ENCODE measurements around the gene CDH23. TPM values are rescaled to one million over a fixed set of nuclear protein-coding genes. Genes with fewer than 3 reads are reported as not detected.

Gene CDH23
- total RNA-seq, 2 experiments from 2014 or later = 3.7 to 5.3 TPM

GRCh38 chr10:71496927-71497762, 100.4 kb downstream of the CDH23 start:
- H3K4me3 Mint-ChIP-seq = no peak overlapping the region
- no peak overlapping the region for H3K27ac Mint-ChIP-seq
- ATAC-seq (ENCODE audit: low read depth) = no peak
- H3K27me3 Mint-ChIP-seq = peaks cover 7% of the 10 kb centered on the region
- DNase-seq = no peak
- no peaks in the 10 kb centered on the region for H3K36me3 Mint-ChIP-seq
- POLR2A ChIA-PET = interaction anchor here (0.7 kb wide), 1 partner anchor 58 kb away, joined by 3 read pairs; no protein-coding TSS in a partner anchor
- no peaks in the 10 kb centered on the region for H3K9me3 Mint-ChIP-seq
- H3K4me1 Mint-ChIP-seq = peaks cover 13% of the 10 kb centered on the region

GRCh38 chr10:71497763-71498326, 101.1 kb downstream of the CDH23 start:
- peaks cover 13% of the 10 kb centered on the region for H3K4me1 Mint-ChIP-seq
- POLR2A ChIA-PET = interaction anchor here (0.7 kb wide), 1 partner anchor 59 kb away, joined by 3 read pairs; no protein-coding TSS in a partner anchor
- DNase-seq = no peak
- no peak overlapping the region for H3K4me3 Mint-ChIP-seq
- no peaks in the 10 kb centered on the region for H3K36me3 Mint-ChIP-seq
- no peak overlapping the region for H3K27ac Mint-ChIP-seq
- no peaks in the 10 kb centered on the region for H3K9me3 Mint-ChIP-seq
- ATAC-seq (ENCODE audit: low read depth) = no peak
- H3K27me3 Mint-ChIP-seq = peaks cover 7% of the 10 kb centered on the region

DNA sequence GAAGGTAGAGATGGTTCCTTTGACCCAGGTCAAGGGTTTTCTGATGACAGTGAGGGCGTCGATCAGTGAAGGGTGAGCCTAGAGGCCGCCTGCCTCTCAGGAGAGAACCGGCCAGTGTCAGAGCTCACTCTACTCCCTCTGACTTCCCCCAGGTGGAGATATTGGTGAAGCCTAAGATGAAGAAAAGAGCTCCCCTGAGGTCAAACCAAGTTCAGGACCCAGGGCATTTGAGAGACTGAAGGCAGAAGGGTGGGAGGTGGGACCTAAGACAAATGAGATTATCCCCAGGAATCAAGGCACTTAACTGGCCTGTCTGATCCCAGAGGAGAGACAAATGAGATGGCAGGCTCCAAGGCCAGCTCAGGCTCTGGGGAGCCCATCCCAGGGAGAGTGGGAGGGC, 104.7 kb downstream of the CDH23 start:
- DNase-seq (no peak), ATAC-seq (ENCODE audit: low read depth) (no peak)
- Mint-ChIP-seq H3K36me3 (no peaks in the 10 kb centered on the region), H3K4me1 (no peaks in the 10 kb centered on the region), H3K4me3 (no peak overlapping the region), H3K27ac (no peak overlapping the region), H3K27me3 (peaks cover 7% of the 10 kb centered on the region), H3K9me3 (no peaks in the 10 kb centered on the region)
- POLR2A ChIA-PET = no interaction called here

- Mint-ChIP-seq H3K9me3 (no peaks in the 10 kb centered on the region), H3K4me3 (no peak overlapping the region), H3K27ac (no peak overlapping the region), H3K36me3 (no peaks in the 10 kb centered on the region), H3K27me3 (peaks cover 7% of the 10 kb centered on the region), H3K4me1 (no peaks in the 10 kb centered on the region)
- no peak for ATAC-seq (ENCODE audit: low read depth)
- no peak for DNase-seq
- POLR2A ChIA-PET = no interaction called here
Measured at GRCh38 chr10:71502190-71502589, 105.5 kb downstream of the CDH23 start.

- H3K27ac Mint-ChIP-seq = no peak overlapping the region
- H3K36me3 Mint-ChIP-seq = no peaks in the 10 kb centered on the region
- DNase-seq (no peak), ATAC-seq (ENCODE audit: low read depth) (no peak)
- peaks cover 7% of the 10 kb centered on the region for H3K27me3 Mint-ChIP-seq
- POLR2A ChIA-PET = no interaction called here
- H3K9me3 Mint-ChIP-seq = no peaks in the 10 kb centered on the region
- no peak overlapping the region for H3K4me3 Mint-ChIP-seq
- no peaks in the 10 kb centered on the region for H3K4me1 Mint-ChIP-seq
Measured at GRCh38 chr10:71502851-71503250, 106.1 kb downstream of the CDH23 start.

DNA sequence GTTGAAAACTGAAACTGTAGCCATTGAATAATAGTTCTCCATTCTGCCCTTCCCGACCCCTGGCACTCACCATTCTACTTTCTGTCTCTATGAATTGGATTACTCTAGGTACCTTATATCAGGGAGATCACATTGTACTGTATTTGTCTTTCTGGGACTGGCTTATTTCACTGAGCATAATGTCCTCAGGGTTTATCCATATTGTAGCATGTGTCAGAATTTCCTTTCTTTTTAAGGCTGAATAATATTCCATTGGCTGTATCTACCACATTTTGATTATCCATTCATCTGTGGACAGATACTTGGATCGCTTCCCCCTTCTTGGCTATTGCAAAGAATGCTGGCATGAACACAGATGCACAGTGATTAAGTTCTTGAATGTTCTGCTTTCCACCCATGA, 107.4 kb downstream of the CDH23 start:
- no peak for DNase-seq
- no peak overlapping the region for H3K27ac Mint-ChIP-seq
- ATAC-seq (ENCODE audit: low read depth) = no peak
- no peaks in the 10 kb centered on the region for H3K9me3 Mint-ChIP-seq
- H3K4me3 Mint-ChIP-seq = no peak overlapping the region
- POLR2A ChIA-PET = no interaction called here
- no peaks in the 10 kb centered on the region for H3K4me1 Mint-ChIP-seq
- peaks cover 9% of the 10 kb centered on the region for H3K27me3 Mint-ChIP-seq
- H3K36me3 Mint-ChIP-seq = no peaks in the 10 kb centered on the region

GRCh38 chr10:71504570-71504969, 107.8 kb downstream of the CDH23 start:
- Mint-ChIP-seq H3K27me3 (peaks cover 9% of the 10 kb centered on the region), H3K4me3 (no peak overlapping the region), H3K27ac (no peak overlapping the region), H3K9me3 (no peaks in the 10 kb centered on the region), H3K36me3 (no peaks in the 10 kb centered on the region), H3K4me1 (no peaks in the 10 kb centered on the region)
- ATAC-seq (ENCODE audit: low read depth) (no peak), DNase-seq (no peak)
- POLR2A ChIA-PET = no interaction called here

GRCh38 chr10:71505862-71506261, 109.1 kb downstream of the CDH23 start:
- H3K4me1 Mint-ChIP-seq = no peaks in the 10 kb centered on the region
- ATAC-seq (ENCODE audit: low read depth) (no peak), DNase-seq (no peak)
- no peaks in the 10 kb centered on the region for H3K9me3 Mint-ChIP-seq
- H3K36me3 Mint-ChIP-seq = no peaks in the 10 kb centered on the region
- POLR2A ChIA-PET = no interaction called here
- H3K27ac Mint-ChIP-seq = no peak overlapping the region
- H3K4me3 Mint-ChIP-seq = no peak overlapping the region
- H3K27me3 Mint-ChIP-seq = peaks cover 6% of the 10 kb centered on the region

DNA sequence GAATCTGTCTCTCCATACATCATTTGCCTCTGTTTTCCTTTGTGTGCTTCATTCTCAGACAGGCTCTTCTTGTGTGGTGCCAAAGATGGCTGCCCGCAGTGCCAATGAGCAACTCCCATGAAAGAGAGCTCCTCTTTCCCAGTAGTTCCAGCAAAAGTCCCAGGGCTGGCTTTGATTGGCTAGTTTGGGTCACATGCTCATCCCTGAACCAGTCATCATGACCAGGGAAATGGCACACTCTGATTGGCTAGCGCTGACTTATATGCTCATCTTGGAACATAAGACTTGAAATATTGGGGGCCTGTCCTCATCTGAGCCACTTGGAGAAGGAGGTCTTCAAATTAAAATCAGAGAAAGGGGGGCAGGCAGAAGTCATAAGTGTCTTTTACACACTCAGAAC, 112.7 kb downstream of the CDH23 start:
- ATAC-seq (ENCODE audit: low read depth) = no peak
- Mint-ChIP-seq H3K9me3 (no peaks in the 10 kb centered on the region), H3K4me1 (no peaks in the 10 kb centered on the region), H3K27ac (no peak overlapping the region), H3K36me3 (no peaks in the 10 kb centered on the region), H3K27me3 (peaks cover 5% of the 10 kb centered on the region), H3K4me3 (no peak overlapping the region)
- DNase-seq = no peak
- POLR2A ChIA-PET = no interaction called here

- Mint-ChIP-seq H3K4me1 (no peaks in the 10 kb centered on the region), H3K4me3 (no peak overlapping the region), H3K9me3 (no peaks in the 10 kb centered on the region), H3K36me3 (no peaks in the 10 kb centered on the region), H3K27ac (no peak overlapping the region), H3K27me3 (peaks cover 5% of the 10 kb centered on the region)
- DNase-seq (no peak), ATAC-seq (ENCODE audit: low read depth) (no peak)
- POLR2A ChIA-PET = no interaction called here
Measured at GRCh38 chr10:71511206-71511605, 114.5 kb downstream of the CDH23 start.

- H3K4me1 Mint-ChIP-seq = no peaks in the 10 kb centered on the region
- DNase-seq = no peak
- ATAC-seq (ENCODE audit: low read depth) = no peak
- no peak overlapping the region for H3K27ac Mint-ChIP-seq
- H3K36me3 Mint-ChIP-seq = no peaks in the 10 kb centered on the region
- peaks cover 5% of the 10 kb centered on the region for H3K27me3 Mint-ChIP-seq
- no peaks in the 10 kb centered on the region for H3K9me3 Mint-ChIP-seq
- H3K4me3 Mint-ChIP-seq = no peak overlapping the region
- POLR2A ChIA-PET = no interaction called here
Measured at GRCh38 chr10:71512312-71512711, 115.6 kb downstream of the CDH23 start.

GRCh38 chr10:71512761-71513539, 116.2 kb downstream of the CDH23 start:
- H3K4me3 Mint-ChIP-seq = no peak overlapping the region
- H3K27ac Mint-ChIP-seq = no peak overlapping the region
- POLR2A ChIA-PET = no interaction called here
- ATAC-seq (ENCODE audit: low read depth) (no peak), DNase-seq (no peak)
- H3K9me3 Mint-ChIP-seq = no peaks in the 10 kb centered on the region
- peaks cover 5% of the 10 kb centered on the region for H3K27me3 Mint-ChIP-seq
- no peaks in the 10 kb centered on the region for H3K4me1 Mint-ChIP-seq
- H3K36me3 Mint-ChIP-seq = no peaks in the 10 kb centered on the region

DNA sequence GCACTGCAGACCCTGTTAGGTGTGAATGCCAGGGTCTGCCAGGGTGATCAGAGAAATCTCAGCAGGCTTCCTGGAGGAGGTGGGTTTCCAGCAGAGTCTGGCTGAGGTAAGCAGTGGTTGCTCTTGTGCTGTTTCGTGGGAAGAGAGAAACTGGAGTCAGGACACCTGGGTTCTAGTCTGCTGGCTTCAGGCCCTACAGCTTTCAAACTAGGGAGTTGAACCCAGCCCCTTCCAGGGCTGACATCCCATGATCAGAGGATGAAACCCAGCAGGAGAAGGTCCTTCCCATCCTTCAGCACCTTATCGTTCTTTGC, 116.8 kb downstream of the CDH23 start:
- ATAC-seq (ENCODE audit: low read depth) (no peak), DNase-seq (no peak)
- H3K27me3 Mint-ChIP-seq = peaks cover 5% of the 10 kb centered on the region
- POLR2A ChIA-PET = no interaction called here
- H3K27ac Mint-ChIP-seq = no peak overlapping the region
- no peak overlapping the region for H3K4me3 Mint-ChIP-seq
- H3K4me1 Mint-ChIP-seq = no peaks in the 10 kb centered on the region
- H3K36me3 Mint-ChIP-seq = no peaks in the 10 kb centered on the region
- no peaks in the 10 kb centered on the region for H3K9me3 Mint-ChIP-seq

DNA sequence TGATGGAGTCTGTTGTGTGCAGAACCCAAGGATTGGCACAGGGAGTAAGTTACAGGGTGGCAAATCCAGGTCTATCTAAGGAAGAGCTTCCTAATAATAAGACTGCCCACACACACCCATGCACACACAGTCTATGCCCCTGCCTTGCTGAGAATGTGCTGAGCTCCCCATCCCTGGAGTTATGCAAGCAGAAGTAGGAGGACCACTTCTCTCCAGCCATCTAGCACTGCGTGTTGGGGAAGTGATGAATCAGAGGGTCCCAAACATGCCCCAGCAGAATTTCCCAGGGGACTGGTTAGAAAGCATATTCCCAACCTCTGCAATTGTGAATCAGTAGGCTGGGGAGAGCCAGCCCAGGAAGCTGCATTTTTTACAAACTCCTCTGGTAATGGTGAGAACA, 117.2 kb downstream of the CDH23 start:
- no peaks in the 10 kb centered on the region for H3K36me3 Mint-ChIP-seq

More for the DNA sequence above, 117.2 kb downstream of the CDH23 start:
- Mint-ChIP-seq H3K27ac (no peak overlapping the region), H3K4me3 (no peak overlapping the region), H3K4me1 (no peaks in the 10 kb centered on the region), H3K9me3 (no peaks in the 10 kb centered on the region), H3K27me3 (peaks cover 3% of the 10 kb centered on the region)
- ATAC-seq (ENCODE audit: low read depth) (no peak), DNase-seq (no peak)
- POLR2A ChIA-PET = no interaction called here

Data from activated naive CD8-positive, alpha-beta T cell treated with anti-CD3 and anti-CD28 coated beads, Interleukin-2, amount 10 ng/mL, durations not matched to agents 7 days and 5 days (primary cell).